ENCODE data around the gene ANGPTL2. TPM values are rescaled to one million over a fixed set of nuclear protein-coding genes. Genes with fewer than 3 reads are reported as not detected.

The ANGPTL2 gene
- total RNA-seq, 6 donors from 2014 or later, result 3.9 to 26.0 (median 7.9) TPM

DNA sequence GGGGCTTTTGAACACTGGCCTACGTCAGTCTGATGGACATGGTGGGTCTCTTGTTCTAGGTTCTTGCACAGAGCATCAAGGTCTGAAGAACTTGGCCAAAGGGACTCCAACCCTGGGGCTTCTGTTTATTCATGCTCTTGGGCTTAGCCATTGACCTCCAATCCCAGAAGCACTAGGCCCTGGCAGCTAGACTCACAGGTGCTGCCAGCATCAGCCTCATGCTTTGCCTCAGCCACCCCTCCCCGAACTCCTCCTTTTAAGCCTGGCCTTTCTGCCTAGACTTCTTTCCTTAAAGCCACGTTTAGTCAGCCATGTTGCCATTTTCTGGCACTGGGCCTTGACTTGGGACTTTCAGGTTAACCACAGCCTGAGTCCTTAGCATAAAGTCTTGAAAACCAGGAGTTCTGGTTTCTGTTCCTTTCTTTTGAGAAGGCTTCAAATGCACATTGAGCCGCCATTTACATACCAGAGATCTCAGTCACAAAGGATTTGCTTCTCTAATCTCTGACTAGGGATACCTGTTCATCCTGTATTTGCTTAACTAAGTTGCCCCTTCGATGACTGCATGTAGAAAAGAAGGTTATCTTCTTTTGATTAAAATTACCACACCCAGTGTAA lies 54.7 kb downstream of the ANGPTL2 start:
- Histone ChIP-seq H3K27ac (peak overlapping the region in 1 of 4 donors; percentile 45), H3K4me3 (no peak overlapping the region), H3K9me3 (no peaks in the 10 kb centered on the region), H3K4me1 (peaks cover 8 to 25% (median 18%) of the 10 kb centered on the region in 4 donors), H3K36me3 (no peaks in the 10 kb centered on the region), H3K27me3 (no peaks in the 10 kb centered on the region)
- WGBS, 2 donors, result 77 to 89% methylated on average over 5 of the region's 5 CpGs
- TF ChIP-seq EP300 (IDR thresholded peaks at IDR 0.05) (no peak), POLR2A (IDR thresholded peaks at IDR 0.05) (no peak), POLR2AphosphoS5 (IDR thresholded peaks at IDR 0.05) (no peak)
- TF ChIP-seq, protein P1, sequence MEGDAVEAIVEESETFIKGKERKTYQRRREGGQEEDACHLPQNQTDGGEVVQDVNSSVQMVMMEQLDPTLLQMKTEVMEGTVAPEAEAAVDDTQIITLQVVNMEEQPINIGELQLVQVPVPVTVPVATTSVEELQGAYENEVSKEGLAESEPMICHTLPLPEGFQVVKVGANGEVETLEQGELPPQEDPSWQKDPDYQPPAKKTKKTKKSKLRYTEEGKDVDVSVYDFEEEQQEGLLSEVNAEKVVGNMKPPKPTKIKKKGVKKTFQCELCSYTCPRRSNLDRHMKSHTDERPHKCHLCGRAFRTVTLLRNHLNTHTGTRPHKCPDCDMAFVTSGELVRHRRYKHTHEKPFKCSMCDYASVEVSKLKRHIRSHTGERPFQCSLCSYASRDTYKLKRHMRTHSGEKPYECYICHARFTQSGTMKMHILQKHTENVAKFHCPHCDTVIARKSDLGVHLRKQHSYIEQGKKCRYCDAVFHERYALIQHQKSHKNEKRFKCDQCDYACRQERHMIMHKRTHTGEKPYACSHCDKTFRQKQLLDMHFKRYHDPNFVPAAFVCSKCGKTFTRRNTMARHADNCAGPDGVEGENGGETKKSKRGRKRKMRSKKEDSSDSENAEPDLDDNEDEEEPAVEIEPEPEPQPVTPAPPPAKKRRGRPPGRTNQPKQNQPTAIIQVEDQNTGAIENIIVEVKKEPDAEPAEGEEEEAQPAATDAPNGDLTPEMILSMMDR (IDR thresholded peaks at IDR 0.05), result no peak
- ATAC-seq (ENCODE audit: low FRiP score in 2 of 2), result peak in 1 of 2 donors; percentile 15
- DNase-seq, result no peak

DNA sequence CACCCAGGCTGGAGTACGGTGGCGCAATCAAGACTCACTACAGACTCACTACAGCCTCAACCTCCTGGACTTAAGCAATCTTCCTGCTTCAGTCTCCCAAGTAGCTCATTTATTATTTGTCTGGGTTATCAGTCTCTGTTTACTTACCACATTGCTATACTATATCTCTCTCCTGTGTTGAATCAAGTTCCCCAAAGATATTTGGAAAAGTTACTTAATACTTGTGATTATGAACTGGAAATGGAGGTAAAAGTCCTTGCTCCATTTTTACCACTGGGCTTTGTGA lies 55.6 kb downstream of the ANGPTL2 start:
- no peaks in the 10 kb centered on the region for H3K9me3 ChIP-seq
- TF ChIP-seq EP300 (IDR thresholded peaks at IDR 0.05) (no peak), POLR2AphosphoS5 (IDR thresholded peaks at IDR 0.05) (no peak), POLR2A (IDR thresholded peaks at IDR 0.05) (no peak)
- TF ChIP-seq, protein P1 (IDR thresholded peaks at IDR 0.05), result no peak
- ATAC-seq (ENCODE audit: low FRiP score in 2 of 2) (no peak), DNase-seq (peak in 1 of 2 donors; percentile 44)
- no peaks in the 10 kb centered on the region for H3K36me3 ChIP-seq
- peak overlapping the region in 1 of 4 donors; percentile 45 for H3K27ac ChIP-seq
- peaks cover 8 to 25% (median 18%) of the 10 kb centered on the region in 4 donors for H3K4me1 ChIP-seq
- no peak overlapping the region for H3K4me3 ChIP-seq
- H3K27me3 ChIP-seq, result no peaks in the 10 kb centered on the region
- WGBS, 2 donors, result 49 to 50% methylated on average over 2 of the region's 2 CpGs

DNA sequence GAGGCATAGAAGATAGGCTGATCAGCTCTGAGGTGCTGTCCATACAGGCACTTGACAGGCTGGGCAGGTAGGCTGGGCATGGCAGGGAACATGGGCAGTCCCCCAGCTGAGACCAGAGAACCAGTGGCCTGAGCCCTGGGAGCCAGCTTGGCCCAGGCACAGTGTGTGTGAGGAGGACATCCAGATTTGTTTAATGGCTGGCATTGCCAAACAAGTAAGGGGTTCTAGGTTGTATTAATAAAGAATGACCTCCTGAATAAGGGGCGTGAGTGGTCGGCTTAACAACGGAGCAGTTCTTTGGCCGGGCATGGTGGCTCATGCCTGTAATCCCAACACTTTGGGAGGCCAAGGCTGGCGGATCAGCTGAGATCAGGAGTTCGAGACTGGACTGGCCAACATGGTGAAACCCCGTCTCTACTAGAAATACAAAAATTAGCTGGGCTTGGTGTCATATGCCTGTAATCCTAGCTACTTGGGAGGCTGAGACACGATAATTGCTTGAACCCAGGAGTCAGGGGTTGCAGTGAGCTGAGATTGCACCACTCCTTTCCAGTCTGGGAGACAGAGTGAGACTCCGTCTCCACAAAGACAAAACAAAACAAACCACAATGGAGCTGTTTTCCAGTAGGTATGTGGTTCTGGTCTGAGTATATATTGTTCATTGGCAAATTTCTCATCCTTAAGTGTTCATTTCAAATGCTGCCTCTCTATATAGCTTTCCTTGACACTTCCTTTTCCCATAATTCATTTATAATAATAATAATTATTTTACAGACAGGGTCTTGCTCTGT lies 56.2 kb downstream of the ANGPTL2 start:
- no peaks in the 10 kb centered on the region for H3K27me3 ChIP-seq
- H3K27ac ChIP-seq, result peak overlapping the region; percentile 23 to 54 (median 38)
- H3K4me1 ChIP-seq, result peaks cover 8 to 25% (median 18%) of the 10 kb centered on the region in 4 donors
- H3K36me3 ChIP-seq, result no peaks in the 10 kb centered on the region
- no peaks in the 10 kb centered on the region for H3K9me3 ChIP-seq
- 79 to 87% methylated on average over 9 of the region's 9 CpGs for WGBS, 2 donors
- TF ChIP-seq, protein P1 (IDR thresholded peaks at IDR 0.05), result no peak
- TF ChIP-seq POLR2AphosphoS5 (IDR thresholded peaks at IDR 0.05) (no peak), EP300 (IDR thresholded peaks at IDR 0.05) (no peak), POLR2A (IDR thresholded peaks at IDR 0.05) (no peak)
- no peak overlapping the region for H3K4me3 ChIP-seq
- ATAC-seq (ENCODE audit: low FRiP score in 2 of 2) (no peak), DNase-seq (no peak)

DNA sequence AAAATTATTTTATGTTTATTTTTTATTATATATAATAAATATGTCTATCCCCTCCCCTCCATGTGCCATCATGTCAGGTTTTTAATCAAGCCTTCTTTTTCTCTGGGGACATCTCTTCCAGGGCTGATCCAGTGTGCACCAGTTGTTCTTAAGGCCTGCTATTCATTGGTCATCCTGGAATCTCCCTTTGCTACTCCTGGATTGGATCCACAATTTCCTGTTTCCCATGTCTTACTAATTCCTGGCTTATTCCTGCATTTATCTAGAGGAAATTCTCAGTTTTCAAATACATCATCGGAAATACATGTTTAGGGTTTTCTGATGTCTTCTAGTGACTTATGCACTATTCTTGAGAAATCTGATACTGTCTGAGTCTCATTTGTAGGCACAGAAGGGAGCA lies 56.8 kb downstream of the ANGPTL2 start:
- ATAC-seq (ENCODE audit: low FRiP score in 2 of 2) (peak in 1 of 2 donors; percentile 39), DNase-seq (no peak)
- Histone ChIP-seq H3K27ac (peak overlapping the region in 3 of 4 donors; percentile 30 to 54 (median 45)), H3K9me3 (no peaks in the 10 kb centered on the region), H3K4me1 (peaks cover 8 to 25% (median 18%) of the 10 kb centered on the region in 4 donors), H3K36me3 (no peaks in the 10 kb centered on the region), H3K4me3 (no peak overlapping the region), H3K27me3 (no peaks in the 10 kb centered on the region)
- 73 to 81% methylated on average over 1 of the region's 1 CpG for WGBS, 2 donors
- TF ChIP-seq, protein P1 (IDR thresholded peaks at IDR 0.05), result no peak
- TF ChIP-seq EP300 (IDR thresholded peaks at IDR 0.05) (no peak), POLR2A (IDR thresholded peaks at IDR 0.05) (no peak), POLR2AphosphoS5 (IDR thresholded peaks at IDR 0.05) (no peak)
